GM23338 (cell line): Measurements from ENCODE around the gene PDGFC. TPM values are rescaled to one million over a fixed set of nuclear protein-coding genes. Genes with fewer than 3 reads are reported as not detected.

Experiments used
- ATAC-seq: fragments of 200-7000 bp; cut with Tn5 transposase; 3 replicates; pipeline ENCODE4 v1.9.1; 2020
- DNase-seq: peaks from one replicate; pipeline ENCODE4 v3.0.0-alpha.2; 2015; ENCODE audit warnings: low spot score
- H2AFZ ChIP-seq: fragments of 200-600 bp; sonication (generic); 2 replicates; pipeline ENCODE4 v1.8.0; 2016; ENCODE audit warnings: antibody characterized with exemption, mild to moderate bottlenecking, moderate library complexity
- H3F3A ChIP-seq: fragments of 200-600 bp; sonication (generic); replicated peaks from 2 replicates; pipeline ENCODE4 v1.8.0; 2017; ENCODE audit warnings: antibody characterized with exemption, mixed run types, low read depth
- H3K27ac ChIP-seq: fragments of 200-600 bp; sonication (generic); 2 replicates; pipeline ENCODE4 v1.6.1; 2016; ENCODE audit warnings: low read depth
- H3K27me3 ChIP-seq: fragments of 200-600 bp; sonication (generic); 2 replicates; pipeline ENCODE4 v1.8.0; 2016; ENCODE audit warnings: mild to moderate bottlenecking, mixed run types, moderate library complexity; ENCODE audit not compliant: insufficient read depth
- H3K36me3 ChIP-seq: fragments of 200-600 bp; sonication (generic); 2 replicates; pipeline ENCODE4 v1.8.0; 2016; ENCODE audit warnings: mild to moderate bottlenecking; ENCODE audit not compliant: insufficient read depth
- H3K4me1 ChIP-seq: fragments of 200-600 bp; sonication (generic); 2 replicates; pipeline ENCODE4 v1.8.0; 2016; ENCODE audit warnings: mild to moderate bottlenecking, moderate library complexity; ENCODE audit not compliant: insufficient read depth
- H3K4me2 ChIP-seq: fragments of 200-600 bp; sonication (generic); 2 replicates; pipeline ENCODE4 v1.7.1; 2017; ENCODE audit warnings: mixed run types
- H3K4me3 ChIP-seq: fragments of 200-600 bp; sonication (generic); 2 replicates; pipeline ENCODE4 v1.6.1; 2016; ENCODE audit warnings: mixed run types
- H3K79me2 ChIP-seq: fragments of 200-600 bp; sonication (generic); replicated peaks from 2 replicates; pipeline ENCODE4 v1.8.0; 2017; ENCODE audit warnings: mild to moderate bottlenecking; ENCODE audit not compliant: insufficient read depth
- H3K9me2 ChIP-seq: fragments of 200-600 bp; sonication (generic); 2 replicates; pipeline ENCODE4 v1.8.0; 2017; ENCODE audit not compliant: insufficient read depth
- H4K20me1 ChIP-seq: fragments of 200-600 bp; sonication (generic); replicated peaks from 2 replicates; pipeline ENCODE4 v1.8.0; 2017; ENCODE audit warnings: mild to moderate bottlenecking; ENCODE audit not compliant: insufficient read depth
- H3K27ac Mint-ChIP-seq: 2 replicates; pipeline ENCODE4 v1.8.0; 2020; ENCODE audit warnings: inconsistent platforms, mild to moderate bottlenecking, moderate library complexity, mixed read lengths
- H3K27me3 Mint-ChIP-seq: 3 replicates; pipeline ENCODE4 v1.8.0; 2022; ENCODE audit warnings: low read depth, mild to moderate bottlenecking, moderate library complexity, mixed read lengths, inconsistent platforms; ENCODE audit not compliant: insufficient read depth, poor library complexity
- H3K36me3 Mint-ChIP-seq: 3 replicates; pipeline ENCODE4 v1.8.0; 2021; ENCODE audit warnings: low read depth, mild to moderate bottlenecking, inconsistent platforms, moderate library complexity, mixed read lengths
- H3K4me1 Mint-ChIP-seq: 3 replicates; pipeline ENCODE4 v1.8.0; 2020; ENCODE audit warnings: mild to moderate bottlenecking, inconsistent platforms, mixed read lengths
- H3K4me3 Mint-ChIP-seq: 3 replicates; pipeline ENCODE4 v1.8.0; 2021; ENCODE audit warnings: moderate library complexity, mild to moderate bottlenecking, inconsistent platforms, mixed read lengths
- H3K9me3 Mint-ChIP-seq: 3 replicates; pipeline ENCODE4 v1.8.0; 2020; ENCODE audit warnings: moderate library complexity, mild to moderate bottlenecking, inconsistent platforms, mixed read lengths
- polyA plus RNA-seq: library from polyadenylated mRNA; unstranded; fragments of >200 nt; fragmentation: Nextera tagmentation; extraction: Ambion mirVana; gene quantifications from 2 replicates; pipeline ENCODE4 v1.2.1, GENCODE V29; 2016
- total RNA-seq: library from RNA; depleted of rRNA; stranded (reverse); fragments of >200 nt; shearing (Covaris generic); gene quantifications from 2 replicates; pipeline ENCODE4 v1.2.3, GENCODE V29; 2014
- TF ChIP-seq, protein P1 (sequence below): fragments of 250-450 bp; sonication (Bioruptor Pico); IDR thresholded peaks from 2 replicates; pipeline ENCODE4 v1.5.0; 2020; ENCODE audit warnings: mild to moderate bottlenecking, moderate library complexity

The PDGFC gene
- total and polyA plus RNA-seq, 2 experiments from 2014 or later: 1.3 to 3.4 TPM

DNA sequence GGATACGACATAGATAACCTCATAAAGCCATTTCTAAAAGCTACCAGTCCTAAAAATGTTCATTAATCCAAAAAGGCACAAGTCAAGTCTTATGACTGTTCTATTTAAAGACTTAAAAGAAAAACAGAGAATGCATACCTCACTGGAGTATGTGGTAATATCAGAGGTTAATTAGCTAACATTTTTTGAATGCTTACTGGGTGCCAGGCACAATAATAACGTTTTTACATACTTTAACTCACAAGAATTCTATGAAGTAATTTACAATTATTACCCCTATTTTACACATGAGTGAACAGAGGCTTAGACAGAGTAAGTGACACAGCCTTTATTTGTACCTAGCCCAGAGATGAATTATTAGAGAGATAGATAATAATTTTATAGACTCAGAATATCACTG is 207.5 kb downstream of the PDGFC start (continued):
- TF ChIP-seq, protein P1, sequence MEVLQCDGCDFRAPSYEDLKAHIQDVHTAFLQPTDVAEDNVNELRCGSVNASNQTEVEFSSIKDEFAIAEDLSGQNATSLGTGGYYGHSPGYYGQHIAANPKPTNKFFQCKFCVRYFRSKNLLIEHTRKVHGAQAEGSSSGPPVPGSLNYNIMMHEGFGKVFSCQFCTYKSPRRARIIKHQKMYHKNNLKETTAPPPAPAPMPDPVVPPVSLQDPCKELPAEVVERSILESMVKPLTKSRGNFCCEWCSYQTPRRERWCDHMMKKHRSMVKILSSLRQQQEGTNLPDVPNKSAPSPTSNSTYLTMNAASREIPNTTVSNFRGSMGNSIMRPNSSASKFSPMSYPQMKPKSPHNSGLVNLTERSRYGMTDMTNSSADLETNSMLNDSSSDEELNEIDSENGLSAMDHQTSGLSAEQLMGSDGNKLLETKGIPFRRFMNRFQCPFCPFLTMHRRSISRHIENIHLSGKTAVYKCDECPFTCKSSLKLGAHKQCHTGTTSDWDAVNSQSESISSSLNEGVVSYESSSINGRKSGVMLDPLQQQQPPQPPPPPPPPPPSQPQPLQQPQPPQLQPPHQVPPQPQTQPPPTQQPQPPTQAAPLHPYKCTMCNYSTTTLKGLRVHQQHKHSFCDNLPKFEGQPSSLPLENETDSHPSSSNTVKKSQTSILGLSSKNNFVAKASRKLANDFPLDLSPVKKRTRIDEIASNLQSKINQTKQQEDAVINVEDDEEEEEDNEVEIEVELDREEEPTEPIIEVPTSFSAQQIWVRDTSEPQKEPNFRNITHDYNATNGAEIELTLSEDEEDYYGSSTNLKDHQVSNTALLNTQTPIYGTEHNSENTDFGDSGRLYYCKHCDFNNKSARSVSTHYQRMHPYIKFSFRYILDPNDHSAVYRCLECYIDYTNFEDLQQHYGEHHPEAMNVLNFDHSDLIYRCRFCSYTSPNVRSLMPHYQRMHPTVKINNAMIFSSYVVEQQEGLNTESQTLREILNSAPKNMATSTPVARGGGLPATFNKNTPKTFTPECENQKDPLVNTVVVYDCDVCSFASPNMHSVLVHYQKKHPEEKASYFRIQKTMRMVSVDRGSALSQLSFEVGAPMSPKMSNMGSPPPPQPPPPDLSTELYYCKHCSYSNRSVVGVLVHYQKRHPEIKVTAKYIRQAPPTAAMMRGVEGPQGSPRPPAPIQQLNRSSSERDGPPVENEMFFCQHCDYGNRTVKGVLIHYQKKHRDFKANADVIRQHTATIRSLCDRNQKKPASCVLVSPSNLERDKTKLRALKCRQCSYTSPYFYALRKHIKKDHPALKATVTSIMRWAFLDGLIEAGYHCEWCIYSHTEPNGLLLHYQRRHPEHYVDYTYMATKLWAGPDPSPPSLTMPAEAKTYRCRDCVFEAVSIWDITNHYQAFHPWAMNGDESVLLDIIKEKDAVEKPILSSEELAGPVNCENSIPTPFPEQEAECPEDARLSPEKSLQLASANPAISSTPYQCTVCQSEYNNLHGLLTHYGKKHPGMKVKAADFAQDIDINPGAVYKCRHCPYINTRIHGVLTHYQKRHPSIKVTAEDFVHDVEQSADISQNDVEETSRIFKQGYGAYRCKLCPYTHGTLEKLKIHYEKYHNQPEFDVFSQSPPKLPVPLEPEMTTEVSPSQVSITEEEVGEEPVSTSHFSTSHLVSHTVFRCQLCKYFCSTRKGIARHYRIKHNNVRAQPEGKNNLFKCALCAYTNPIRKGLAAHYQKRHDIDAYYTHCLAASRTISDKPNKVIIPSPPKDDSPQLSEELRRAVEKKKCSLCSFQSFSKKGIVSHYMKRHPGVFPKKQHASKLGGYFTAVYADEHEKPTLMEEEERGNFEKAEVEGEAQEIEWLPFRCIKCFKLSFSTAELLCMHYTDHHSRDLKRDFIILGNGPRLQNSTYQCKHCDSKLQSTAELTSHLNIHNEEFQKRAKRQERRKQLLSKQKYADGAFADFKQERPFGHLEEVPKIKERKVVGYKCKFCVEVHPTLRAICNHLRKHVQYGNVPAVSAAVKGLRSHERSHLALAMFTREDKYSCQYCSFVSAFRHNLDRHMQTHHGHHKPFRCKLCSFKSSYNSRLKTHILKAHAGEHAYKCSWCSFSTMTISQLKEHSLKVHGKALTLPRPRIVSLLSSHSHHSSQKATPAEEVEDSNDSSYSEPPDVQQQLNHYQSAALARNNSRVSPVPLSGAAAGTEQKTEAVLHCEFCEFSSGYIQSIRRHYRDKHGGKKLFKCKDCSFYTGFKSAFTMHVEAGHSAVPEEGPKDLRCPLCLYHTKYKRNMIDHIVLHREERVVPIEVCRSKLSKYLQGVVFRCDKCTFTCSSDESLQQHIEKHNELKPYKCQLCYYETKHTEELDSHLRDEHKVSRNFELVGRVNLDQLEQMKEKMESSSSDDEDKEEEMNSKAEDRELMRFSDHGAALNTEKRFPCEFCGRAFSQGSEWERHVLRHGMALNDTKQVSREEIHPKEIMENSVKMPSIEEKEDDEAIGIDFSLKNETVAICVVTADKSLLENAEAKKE (CRISPR knock-in tag): no peak

DNA sequence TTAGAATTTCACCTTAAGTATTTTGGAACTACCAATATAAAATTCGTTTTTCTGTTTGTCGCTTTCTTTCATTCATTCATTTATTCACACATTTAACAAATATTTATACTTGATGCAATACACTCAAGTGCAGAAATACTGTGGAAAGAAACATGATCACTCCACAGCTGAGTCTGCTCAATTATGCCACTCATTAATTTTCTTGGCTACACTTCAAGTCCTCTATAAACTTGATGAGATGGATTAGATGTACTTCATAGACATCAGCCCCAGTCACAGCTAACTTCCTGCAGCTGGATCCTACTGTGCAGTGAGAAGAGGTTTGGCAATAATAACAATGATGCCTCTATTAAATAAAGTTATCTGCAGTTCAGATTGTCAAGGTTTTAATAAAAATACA is 208.1 kb downstream of the PDGFC start:
- Histone ChIP-seq H3K9me2 (no peaks in the 10 kb centered on the region; the same call in 1 of the 2 replicates), H3K79me2 (no peaks in the 10 kb centered on the region), H3K27ac (no peak overlapping the region), H3K4me3 (no peak overlapping the region), H4K20me1 (no peaks in the 10 kb centered on the region), H2AFZ (no peak overlapping the region), H3K27me3 (no peaks in the 10 kb centered on the region), H3K4me1 (no peaks in the 10 kb centered on the region), H3K36me3 (no peaks in the 10 kb centered on the region), H3K4me2 (no peak overlapping the region), H3F3A (no peaks in the 10 kb centered on the region)
- no peaks in the 10 kb centered on the region for H3K4me1 Mint-ChIP-seq
- H3K36me3 Mint-ChIP-seq: peaks cover under 1% of the 10 kb centered on the region; the same call in 2 of the 3 replicates
- no peak overlapping the region for H3K27ac Mint-ChIP-seq
- TF ChIP-seq, protein P1 (CRISPR knock-in tag): no peak
- DNase-seq (no peak), ATAC-seq (no peak)
- H3K4me3 Mint-ChIP-seq: no peak overlapping the region
- no peaks in the 10 kb centered on the region for H3K9me3 Mint-ChIP-seq
- no peaks in the 10 kb centered on the region for H3K27me3 Mint-ChIP-seq
